K562 (cell line): ENCODE data around the gene PPIF. TPM values are rescaled to one million over a fixed set of nuclear protein-coding genes. Genes with fewer than 3 reads are reported as not detected.

Experiments used
- CTBP1 ChIP-seq: fragments of 450-650 bp; IDR thresholded peaks from 2 replicates; pipeline ENCODE4 v1.6.1; 2016; ENCODE audit warnings: borderline replicate concordance
- ESRRA ChIP-seq: fragments of 450-650 bp; IDR thresholded peaks from 2 replicates; pipeline ENCODE4 v1.6.1; 2014; ENCODE audit warnings: low read depth, mild to moderate bottlenecking, moderate library complexity, borderline replicate concordance
- REST ChIP-seq, 2 experiments: fragments of 450-650 bp; formaldehyde crosslinking in 1 of 2; IDR thresholded peaks; 2 replicates each; pipeline versions ENCODE4 v1.4.0 to v1.6.1; 2014 to 2020; ENCODE audit warnings: mild to moderate bottlenecking in 2 of 2, borderline replicate concordance in 1 of 2, low read depth in 1 of 2
- TFE3 ChIP-seq: fragments of 450-650 bp; formaldehyde crosslinking; IDR thresholded peaks from 2 replicates; pipeline ENCODE4 v1.4.0; 2020; ENCODE audit warnings: mild to moderate bottlenecking, mixed read lengths
- TOE1 ChIP-seq, 2 experiments: fragments of 450-650 bp in 1 of 2; sonication (generic) in 1 of 2; formaldehyde crosslinking in 1 of 2; IDR thresholded peaks; 2 replicates each; pipeline versions ENCODE4 v1.7.1 to v1.8.0; 2016 to 2022; ENCODE audit warnings: borderline replicate concordance in 2 of 2, mild to moderate bottlenecking in 2 of 2, antibody characterized with exemption in 1 of 2, inconsistent platforms in 1 of 2, low read depth in 1 of 2, missing genetic modification reagents in 1 of 2, moderate library complexity in 1 of 2
- ZNF445 ChIP-seq: fragments of 250-450 bp; sonication (Bioruptor Pico); IDR thresholded peaks from 2 replicates; pipeline ENCODE4 v1.4.0; 2020; ENCODE audit warnings: low read depth, mild to moderate bottlenecking, moderate library complexity
- polyA plus RNA-seq, 8 experiments: library from polyadenylated mRNA; depleted of rRNA in 4 of 8; stranded (reverse) in 5 of 8; unstranded in 3 of 8; fragments of >200 nt; fragmentation: Nextera tagmentation in 2 of 8; fragmentation: Illumina TruSeq in 1 of 8; extraction: Ambion mirVana in 2 of 8; extraction: Trizol in 1 of 8; gene quantifications; 2 replicates each; pipeline versions ENCODE4 v1.2.1 to v1.2.3, GENCODE V29; 2011 to 2014; ENCODE audit warnings: inconsistent platforms in 1 of 8, missing spikeins in 1 of 8
- total RNA-seq, 7 experiments: library from RNA; depleted of rRNA in 6 of 7; stranded (reverse); fragments of >200 nt in 6 of 7; fragmentation: Illumina TruSeq in 2 of 7; extraction: Trizol in 2 of 7; gene quantifications; 2 replicates each; pipeline versions ENCODE4 v1.2.1 to v1.2.3, GENCODE V29; 2011 to 2021; ENCODE audit warnings: low replicate concordance in 1 of 7
- TF ChIP-seq, protein P1 (sequence below): fragments of 150-350 bp; conservative IDR thresholded peaks from 2 replicates; pipeline ENCODE4 v1.6.1; 2014; ENCODE audit warnings: low read length
- TF ChIP-seq, protein P2 (sequence below), 2 experiments: fragments of 250-450 bp in 1 of 2; fragments of 450-650 bp in 1 of 2; sonication (Bioruptor Pico) in 1 of 2; IDR thresholded peaks; 2 replicates each; pipeline versions ENCODE4 v1.6.1 to v1.8.0; 2016 to 2021; ENCODE audit warnings: mild to moderate bottlenecking in 2 of 2, moderate library complexity in 2 of 2, missing compliant biosample characterization in 1 of 2, missing genetic modification characterization in 1 of 2
- TF ChIP-seq, protein P3 (sequence below): sonication (generic); formaldehyde crosslinking; IDR thresholded peaks from 2 replicates; pipeline ENCODE4 v1.5.0; 2020; ENCODE audit warnings: missing genetic modification reagents

The PPIF gene
- total and polyA plus RNA-seq, 9 of the 15 experiments (the other 6 are each of a cell fraction or from before 2014, with no cell fraction given) = 40.9 to 287 (median 117) TPM

DNA sequence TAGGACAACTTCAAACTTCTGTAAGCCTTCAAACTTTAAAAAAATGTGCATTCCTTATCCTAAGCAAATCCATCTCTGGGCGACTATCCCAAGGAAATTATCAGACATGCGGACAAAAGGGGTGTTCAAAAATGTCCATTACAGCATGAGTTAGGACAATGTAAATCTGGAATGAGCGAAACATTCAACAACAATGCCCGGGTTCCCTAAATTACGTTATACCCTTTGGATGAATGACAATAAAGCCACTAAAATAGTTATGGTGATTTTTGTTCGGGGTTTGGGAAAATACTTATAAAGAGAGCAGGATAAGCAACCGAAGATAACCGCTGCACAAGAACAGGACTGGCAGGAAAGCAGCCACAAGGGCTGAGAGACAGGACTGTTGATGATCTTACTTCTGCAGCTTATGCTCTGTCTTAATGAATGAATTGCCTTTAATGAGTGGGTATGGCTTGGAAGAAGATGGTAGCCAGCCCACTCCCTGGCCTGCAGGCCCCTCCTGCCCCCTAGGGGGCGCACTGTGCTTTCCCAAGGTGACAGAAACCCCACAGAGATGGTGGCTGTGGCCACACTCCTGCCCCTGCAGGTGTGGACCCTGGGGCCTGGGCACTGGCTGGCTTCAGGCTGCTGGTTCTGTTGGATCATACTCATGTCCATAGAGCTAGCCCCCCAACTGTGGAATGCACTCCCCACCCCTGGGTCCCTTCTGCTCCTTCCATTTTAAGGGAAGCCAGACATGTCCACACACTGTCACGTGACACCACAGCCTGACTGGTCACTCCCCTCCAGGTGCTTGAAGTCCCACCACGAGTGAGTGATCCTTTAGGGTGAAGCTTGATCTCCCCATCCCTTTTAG is 53.1 kb downstream of the PPIF start (continued):
- TF ChIP-seq, protein P1, sequence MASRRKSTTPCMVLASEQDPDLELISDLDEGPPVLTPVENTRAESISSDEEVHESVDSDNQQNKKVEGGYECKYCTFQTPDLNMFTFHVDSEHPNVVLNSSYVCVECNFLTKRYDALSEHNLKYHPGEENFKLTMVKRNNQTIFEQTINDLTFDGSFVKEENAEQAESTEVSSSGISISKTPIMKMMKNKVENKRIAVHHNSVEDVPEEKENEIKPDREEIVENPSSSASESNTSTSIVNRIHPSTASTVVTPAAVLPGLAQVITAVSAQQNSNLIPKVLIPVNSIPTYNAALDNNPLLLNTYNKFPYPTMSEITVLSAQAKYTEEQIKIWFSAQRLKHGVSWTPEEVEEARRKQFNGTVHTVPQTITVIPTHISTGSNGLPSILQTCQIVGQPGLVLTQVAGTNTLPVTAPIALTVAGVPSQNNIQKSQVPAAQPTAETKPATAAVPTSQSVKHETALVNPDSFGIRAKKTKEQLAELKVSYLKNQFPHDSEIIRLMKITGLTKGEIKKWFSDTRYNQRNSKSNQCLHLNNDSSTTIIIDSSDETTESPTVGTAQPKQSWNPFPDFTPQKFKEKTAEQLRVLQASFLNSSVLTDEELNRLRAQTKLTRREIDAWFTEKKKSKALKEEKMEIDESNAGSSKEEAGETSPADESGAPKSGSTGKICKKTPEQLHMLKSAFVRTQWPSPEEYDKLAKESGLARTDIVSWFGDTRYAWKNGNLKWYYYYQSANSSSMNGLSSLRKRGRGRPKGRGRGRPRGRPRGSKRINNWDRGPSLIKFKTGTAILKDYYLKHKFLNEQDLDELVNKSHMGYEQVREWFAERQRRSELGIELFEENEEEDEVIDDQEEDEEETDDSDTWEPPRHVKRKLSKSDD = peak; percentile 74; the same call in 1 of the 2 replicates
- TF ChIP-seq ESRRA = peak; percentile 61; the same call in 1 of the 2 replicates
- TF ChIP-seq REST (IDR thresholded peaks at IDR 0.05; ENCODE audit: borderline replicate concordance) = peak; percentile 72
- no peak for TF ChIP-seq REST (CRISPR knock-in tag; IDR thresholded peaks at IDR 0.05; ENCODE audit: low read depth)
- no peak for TF ChIP-seq ZNF445 (CRISPR knock-in tag)
- TF ChIP-seq TOE1 (IDR thresholded peaks at IDR 0.05; ENCODE audit: borderline replicate concordance) = peak; percentile 92
- 0 out of 2 replicates have a peak, but pooled peaks have one; percentile 43 for TF ChIP-seq TOE1 (CRISPR knock-in tag; IDR thresholded peaks at IDR 0.05; ENCODE audit: borderline replicate concordance, low read depth)
- TF ChIP-seq TFE3 (CRISPR knock-in tag) = peak; percentile 87
- TF ChIP-seq, protein P2, sequence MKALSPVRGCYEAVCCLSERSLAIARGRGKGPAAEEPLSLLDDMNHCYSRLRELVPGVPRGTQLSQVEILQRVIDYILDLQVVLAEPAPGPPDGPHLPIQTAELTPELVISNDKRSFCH (CRISPR knock-in tag; IDR thresholded peaks at IDR 0.05) = no peak
- TF ChIP-seq, protein P2 (tag; IDR thresholded peaks at IDR 0.05) = peak; percentile 47; the same call in 1 of the 2 replicates
- TF ChIP-seq CTBP1 = peak; percentile 71; the same call in 1 of the 2 replicates
- TF ChIP-seq, protein P3, sequence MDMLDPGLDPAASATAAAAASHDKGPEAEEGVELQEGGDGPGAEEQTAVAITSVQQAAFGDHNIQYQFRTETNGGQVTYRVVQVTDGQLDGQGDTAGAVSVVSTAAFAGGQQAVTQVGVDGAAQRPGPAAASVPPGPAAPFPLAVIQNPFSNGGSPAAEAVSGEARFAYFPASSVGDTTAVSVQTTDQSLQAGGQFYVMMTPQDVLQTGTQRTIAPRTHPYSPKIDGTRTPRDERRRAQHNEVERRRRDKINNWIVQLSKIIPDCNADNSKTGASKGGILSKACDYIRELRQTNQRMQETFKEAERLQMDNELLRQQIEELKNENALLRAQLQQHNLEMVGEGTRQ (CRISPR knock-in tag) = peak; percentile 68
